Mesendoderm (in vitro differentiated cells): Measurements from ENCODE around the gene MATR3.

Experiments
- DNase-seq: peaks from one replicate; pipeline ENCODE4 v3.0.0; 2013
- H2AK5ac ChIP-seq: 2 replicates; pipeline ENCODE4 v1.6.1; 2013; ENCODE audit warnings: low read length, inconsistent platforms
- H2BK120ac ChIP-seq: 2 replicates; pipeline ENCODE4 v1.6.1; 2013; ENCODE audit warnings: low read depth, mild to moderate bottlenecking, low read length, moderate library complexity, mixed read lengths
- H2BK15ac ChIP-seq: replicated peaks from 2 replicates; pipeline ENCODE4 v1.6.1; 2013; ENCODE audit warnings: low read depth, mild to moderate bottlenecking, moderate library complexity
- H2BK5ac ChIP-seq: 2 replicates; pipeline ENCODE4 v1.6.1; 2013; ENCODE audit warnings: low read length, inconsistent platforms
- H3K18ac ChIP-seq: 2 replicates; pipeline ENCODE4 v1.6.1; 2013; ENCODE audit warnings: mild to moderate bottlenecking, low read length, mixed read lengths
- H3K23ac ChIP-seq: one replicate; pipeline ENCODE4 v1.6.1; 2013; ENCODE audit warnings: low read length
- H3K27ac ChIP-seq: 2 replicates; pipeline ENCODE4 v1.5.1; 2013; ENCODE audit warnings: low read depth, mild to moderate bottlenecking, inconsistent platforms, low read length, moderate library complexity
- H3K27me3 ChIP-seq: 2 replicates; pipeline ENCODE4 v1.6.1; 2013; ENCODE audit warnings: low read length, control low read depth, mild to moderate bottlenecking, inconsistent platforms; ENCODE audit not compliant: insufficient read depth, poor library complexity
- H3K36me3 ChIP-seq: 2 replicates; pipeline ENCODE4 v1.6.1; 2013; ENCODE audit warnings: low read length, inconsistent platforms; ENCODE audit not compliant: control insufficient read depth, insufficient read depth
- H3K4ac ChIP-seq: one replicate; pipeline ENCODE4 v1.6.1; 2013; ENCODE audit warnings: low read depth, mild to moderate bottlenecking, low read length, moderate library complexity
- H3K4me1 ChIP-seq: 2 replicates; pipeline ENCODE4 v1.6.1; 2013; ENCODE audit warnings: low read depth, low read length, inconsistent platforms; ENCODE audit not compliant: control insufficient read depth
- H3K4me2 ChIP-seq: 2 replicates; pipeline ENCODE4 v1.6.1; 2013; ENCODE audit warnings: low read length
- H3K4me3 ChIP-seq: 2 replicates; pipeline ENCODE4 v1.5.1; 2013; ENCODE audit warnings: mild to moderate bottlenecking, low read length
- H3K56ac ChIP-seq: one replicate; pipeline ENCODE4 v1.6.1; 2013; ENCODE audit warnings: low read length
- H3K79me1 ChIP-seq: 2 replicates; pipeline ENCODE4 v1.6.1; 2013; ENCODE audit warnings: low read length, inconsistent platforms
- H3K79me2 ChIP-seq: 2 replicates; pipeline ENCODE4 v1.6.1; 2013; ENCODE audit warnings: mild to moderate bottlenecking, low read length; ENCODE audit not compliant: control insufficient read depth, insufficient read depth
- H3K9ac ChIP-seq: 2 replicates; pipeline ENCODE4 v1.6.1; 2013; ENCODE audit warnings: low read length, inconsistent platforms
- H4K5ac ChIP-seq: one replicate; pipeline ENCODE4 v1.6.1; 2013; ENCODE audit warnings: low read length
- H4K8ac ChIP-seq: one replicate; pipeline ENCODE4 v1.6.1; 2013; ENCODE audit warnings: low read depth, mild to moderate bottlenecking, control low read depth, low read length, moderate library complexity
- WGBS: extraction: QIAGEN DNeasy Blood & Tissue Kit; methylation state at CpG from one replicate; pipeline ENCODE4 v1.1.7; 2013; ENCODE audit warnings: low lambda C conversion rate, missing lambda C conversion rate; ENCODE audit not compliant: insufficient coverage; ENCODE audit errors: extremely low coverage; 5-methylcytosine and 5-hydroxymethylcytosine counted together

The MATR3 gene

GRCh38 chr5:139297439-139298133 is 4.0 kb downstream of the MATR3 start:
- Histone ChIP-seq H3K79me1 (no peaks in the 10 kb centered on the region), H2BK15ac (no peak overlapping the region), H3K4ac (no peak overlapping the region), H2AK5ac (no peak overlapping the region), H3K4me1 (peaks cover 7% of the 10 kb centered on the region), H3K79me2 (peaks cover 88% of the 10 kb centered on the region), H4K5ac (no peak overlapping the region), H2BK5ac (no peak overlapping the region), H3K4me2 (no peak overlapping the region), H3K36me3 (no peaks in the 10 kb centered on the region), H4K8ac (no peak overlapping the region), H3K27ac (no peak overlapping the region), H3K27me3 (no peaks in the 10 kb centered on the region), H3K56ac (no peak overlapping the region), H3K4me3 (no peak overlapping the region), H3K18ac (no peak overlapping the region), H2BK120ac (no peak overlapping the region), H3K9ac (peak overlapping the region; percentile 8), H3K23ac (no peak overlapping the region)
- 100% methylated on average over 1 of the region's 2 CpGs for WGBS
- DNase-seq = no peak

DNA sequence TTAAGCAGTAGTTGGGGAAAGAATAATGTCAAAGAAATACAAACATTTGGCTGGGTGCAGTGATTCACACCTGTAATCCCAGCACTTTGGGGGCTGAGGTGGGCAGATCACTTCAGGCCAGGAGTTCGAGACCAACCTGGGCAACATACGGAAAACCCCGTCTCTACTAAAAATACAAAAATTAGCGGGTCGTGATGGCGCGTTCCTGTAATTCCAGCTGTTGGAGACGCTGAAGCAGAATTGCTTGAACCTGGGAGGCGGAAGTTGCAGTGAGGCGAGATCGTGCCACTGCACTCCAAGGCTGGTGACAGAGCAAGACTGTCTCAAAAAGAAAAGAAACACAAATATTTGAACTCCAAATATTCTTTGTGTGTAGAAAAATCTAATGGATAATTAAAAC is 4.7 kb downstream of the MATR3 start:
- Histone ChIP-seq H3K27me3 (no peaks in the 10 kb centered on the region), H2AK5ac (no peak overlapping the region), H3K18ac (no peak overlapping the region), H3K4me1 (peaks cover 7% of the 10 kb centered on the region), H2BK15ac (no peak overlapping the region), H3K4me3 (no peak overlapping the region), H4K5ac (no peak overlapping the region), H3K9ac (no peak overlapping the region), H3K36me3 (no peaks in the 10 kb centered on the region), H3K79me1 (no peaks in the 10 kb centered on the region), H3K4ac (no peak overlapping the region), H4K8ac (no peak overlapping the region), H2BK120ac (no peak overlapping the region), H2BK5ac (no peak overlapping the region), H3K79me2 (peaks cover 93% of the 10 kb centered on the region), H3K27ac (no peak overlapping the region), H3K4me2 (no peak overlapping the region), H3K23ac (no peak overlapping the region), H3K56ac (peak overlapping the region; percentile 34)
- WGBS = no CpG with 5 or more reads among the region's 11 CpGs
- no peak for DNase-seq

- Histone ChIP-seq H2BK5ac (no peak overlapping the region), H2BK15ac (no peak overlapping the region), H3K27ac (no peak overlapping the region), H3K18ac (no peak overlapping the region), H3K9ac (no peak overlapping the region), H3K4me2 (no peak overlapping the region), H3K56ac (no peak overlapping the region), H2BK120ac (no peak overlapping the region), H3K79me1 (no peaks in the 10 kb centered on the region), H3K4me3 (no peak overlapping the region), H3K36me3 (no peaks in the 10 kb centered on the region), H4K8ac (no peak overlapping the region), H3K4me1 (peaks cover 7% of the 10 kb centered on the region), H3K27me3 (no peaks in the 10 kb centered on the region), H3K4ac (no peak overlapping the region), H2AK5ac (no peak overlapping the region), H4K5ac (no peak overlapping the region), H3K79me2 (peaks cover 93% of the 10 kb centered on the region), H3K23ac (peak overlapping the region; percentile 7)
- WGBS = no CpG with 5 or more reads among the region's 4 CpGs
- no peak for DNase-seq
Observed at GRCh38 chr5:139299486-139299885, 5.9 kb downstream of the MATR3 start.

- no peak overlapping the region for H3K18ac ChIP-seq
- H2AK5ac ChIP-seq = no peak overlapping the region
- no peak for DNase-seq
- WGBS = no CpG with 5 or more reads among the region's 7 CpGs
- H3K36me3 ChIP-seq = no peaks in the 10 kb centered on the region
- H3K27me3 ChIP-seq = no peaks in the 10 kb centered on the region
- no peak overlapping the region for H3K4me2 ChIP-seq
- peaks cover 5% of the 10 kb centered on the region for H3K4me1 ChIP-seq
- H3K23ac ChIP-seq = no peak overlapping the region
- no peak overlapping the region for H4K5ac ChIP-seq
- H2BK5ac ChIP-seq = no peak overlapping the region
- no peak overlapping the region for H2BK15ac ChIP-seq
- no peaks in the 10 kb centered on the region for H3K79me1 ChIP-seq
- no peak overlapping the region for H3K9ac ChIP-seq
- H3K4ac ChIP-seq = no peak overlapping the region
- no peak overlapping the region for H3K27ac ChIP-seq
- H3K79me2 ChIP-seq = peaks cover 90% of the 10 kb centered on the region
- H2BK120ac ChIP-seq = no peak overlapping the region
- H3K4me3 ChIP-seq = no peak overlapping the region
- H4K8ac ChIP-seq = no peak overlapping the region
- H3K56ac ChIP-seq = no peak overlapping the region
Observed at GRCh38 chr5:139301808-139302499, 8.4 kb downstream of the MATR3 start.

DNA sequence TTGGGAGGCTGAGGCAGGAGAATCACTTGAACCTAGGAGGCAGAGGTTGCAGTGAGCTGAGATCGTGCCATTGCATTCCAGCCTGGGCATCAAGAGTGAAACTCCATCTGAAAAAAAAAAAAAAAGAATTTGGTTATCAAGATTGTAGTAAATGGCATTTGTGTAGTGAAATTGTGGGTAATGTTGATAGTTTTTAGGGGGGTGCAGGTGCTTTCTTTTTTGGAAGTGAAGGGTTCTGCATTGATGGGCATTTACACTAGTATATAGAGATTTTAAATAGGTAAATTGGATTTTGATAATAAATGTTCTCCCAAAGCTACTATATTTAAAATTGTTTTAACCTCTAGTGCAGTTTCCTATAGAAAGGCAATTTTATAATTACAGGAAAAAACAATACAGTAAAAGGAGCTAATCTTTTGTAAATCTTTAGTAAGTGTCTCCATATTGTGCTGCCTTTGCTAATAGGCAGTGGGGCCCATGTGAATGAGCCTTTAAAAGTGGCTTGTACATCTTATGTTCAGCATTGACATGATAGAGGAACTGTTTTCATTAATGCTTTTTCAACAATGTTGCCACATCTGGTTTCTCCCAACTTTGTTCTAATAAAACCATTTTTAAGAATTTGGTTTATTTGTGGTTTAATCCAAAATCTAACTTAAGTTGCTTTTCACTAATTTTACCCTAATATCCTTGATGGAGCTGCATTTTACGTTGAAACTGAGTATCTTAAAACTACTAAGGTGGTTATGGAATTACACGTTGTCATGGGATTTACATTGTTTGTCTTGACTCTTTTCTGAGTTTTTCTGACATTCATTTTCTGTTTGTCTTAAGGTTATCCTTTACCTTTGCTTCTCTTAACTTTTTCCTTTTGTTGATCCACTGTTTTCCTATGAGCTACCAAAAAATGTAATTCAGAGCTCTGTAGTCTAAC is 11.1 kb downstream of the MATR3 start:
- no CpG with 5 or more reads among the region's 3 CpGs for WGBS
- no peak overlapping the region for H3K4ac ChIP-seq

More for the DNA sequence above, 11.1 kb downstream of the MATR3 start:
- Histone ChIP-seq H4K8ac (no peak overlapping the region), H3K4me3 (no peak overlapping the region), H3K27ac (no peak overlapping the region), H3K9ac (no peak overlapping the region), H2BK120ac (no peak overlapping the region), H3K79me1 (no peaks in the 10 kb centered on the region), H2BK5ac (no peak overlapping the region), H3K4me2 (no peak overlapping the region), H3K79me2 (peaks cover 89% of the 10 kb centered on the region), H3K18ac (no peak overlapping the region), H2AK5ac (no peak overlapping the region), H3K36me3 (no peaks in the 10 kb centered on the region), H3K4me1 (no peaks in the 10 kb centered on the region), H3K56ac (no peak overlapping the region), H3K27me3 (no peaks in the 10 kb centered on the region), H3K23ac (no peak overlapping the region), H4K5ac (no peak overlapping the region), H2BK15ac (no peak overlapping the region)
- no peak for DNase-seq
